Measurements from ENCODE around the gene PILRA.
"Not testable (repeated sequence)": the region's sequence is repeated elsewhere in the genome, so short reads cannot be mapped to it uniquely, and the experiment has no call there.

The PILRA gene

DNA sequence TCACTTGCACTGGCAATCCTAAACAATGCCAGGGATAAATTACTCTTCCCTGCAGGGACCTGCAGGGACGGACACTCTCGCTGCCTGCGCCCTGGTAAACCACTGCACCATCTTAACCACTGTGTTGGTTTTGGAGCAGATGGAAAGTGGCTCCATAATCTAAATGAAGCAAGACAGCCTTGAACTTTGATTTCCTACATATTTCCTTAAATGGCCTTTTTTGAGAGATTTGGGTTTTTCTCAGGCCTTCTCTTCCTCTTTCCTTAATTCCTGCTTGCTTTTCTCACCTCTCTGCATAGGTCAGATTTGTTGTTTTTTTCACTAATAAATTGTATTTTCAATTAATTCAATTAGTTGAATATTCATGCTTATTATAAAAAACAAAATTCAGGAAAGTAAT is 2.8 kb downstream of the PILRA start:
- no peaks in the 10 kb centered on the region for H3K9me3 ChIP-seq (ENCODE audit: control extremely low read depth in 1 of 5, control insufficient read depth in 4 of 5, insufficient read depth in 2 of 5, low read depth in 1 of 5, low read length in 4 of 5)
- no peak for DNase-seq
- H3K4me1 ChIP-seq (ENCODE audit: control extremely low read depth in 1 of 4, control insufficient read depth in 4 of 4, insufficient read depth in 4 of 4, low read length in 3 of 4): peaks cover 0 to 54% (median 27%) of the 10 kb centered on the region in 4 experiments
- ChIA-PET POLR2A (no interaction called here), CTCF (no interaction called here)
- WGBS (ENCODE audit: insufficient coverage): 100% methylated on average over 3 of the region's 3 CpGs
- H3K27me3 ChIP-seq (replicated peaks in 2 of 5; ENCODE audit: control insufficient read depth in 4 of 5, insufficient read depth in 5 of 5, low read length in 4 of 5): no peaks in the 10 kb centered on the region
- H3K36me3 ChIP-seq (ENCODE audit: control insufficient read depth in 4 of 4, insufficient read depth in 4 of 4, low read length in 3 of 4): peaks cover 0 to 2% (median 0%) of the 10 kb centered on the region in 4 experiments
- H3K27ac ChIP-seq (ENCODE audit: insufficient read depth in 1 of 2, low read depth in 1 of 2, low read length in 2 of 2, poor library complexity in 1 of 2, severe bottlenecking in 2 of 2): no peak overlapping the region
- H3K4me3 ChIP-seq (ENCODE audit: control insufficient read depth in 1 of 7, extremely low read depth in 1 of 7, insufficient read depth in 4 of 7, low read depth in 2 of 7, low read length in 6 of 7): no peak overlapping the region

DNA sequence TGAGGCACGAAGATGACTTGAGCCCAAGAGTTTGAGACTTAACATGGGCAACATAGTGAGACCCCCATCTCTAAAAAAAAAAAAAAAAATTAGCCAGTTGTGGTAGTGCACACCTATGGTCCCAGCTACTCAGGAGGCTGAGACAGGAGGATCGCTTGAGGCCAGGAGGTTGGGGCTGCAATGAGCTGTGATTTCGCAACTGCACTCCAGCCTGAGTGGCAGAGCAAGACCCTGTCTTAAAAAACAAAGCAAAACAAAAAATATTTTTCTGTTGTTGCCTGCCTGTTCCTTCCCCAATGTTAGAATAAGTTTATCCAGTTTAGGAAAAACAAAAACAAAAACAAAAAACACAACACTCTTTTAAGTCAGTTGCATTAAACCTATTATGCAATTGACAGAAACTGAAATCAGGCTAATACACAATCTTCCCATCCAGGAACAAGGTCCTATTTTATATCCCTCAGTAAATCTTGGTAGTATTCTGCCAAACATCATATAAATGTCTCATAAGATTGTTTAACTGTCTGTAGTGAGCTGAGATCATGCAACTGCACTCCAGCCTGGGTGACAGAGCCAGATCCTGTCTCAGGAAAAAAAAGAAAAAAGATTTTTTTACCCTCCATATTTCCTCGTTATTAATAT is 4.9 kb downstream of the PILRA start:
- H3K4me1 ChIP-seq (ENCODE audit: control extremely low read depth in 1 of 4, control insufficient read depth in 4 of 4, insufficient read depth in 4 of 4, low read length in 3 of 4): peaks cover 5 to 34% (median 10%) of the 10 kb centered on the region in 4 experiments
- POLR2A ChIA-PET: no interaction called here
- WGBS (ENCODE audit: insufficient coverage): 86% methylated on average over 1 of the region's 4 CpGs
- H3K9me3 ChIP-seq (ENCODE audit: control extremely low read depth in 1 of 5, control insufficient read depth in 4 of 5, insufficient read depth in 2 of 5, low read depth in 1 of 5, low read length in 4 of 5): no peaks in the 10 kb centered on the region
- no peak for DNase-seq
- CTCF ChIA-PET: interaction anchor here (1.8 kb wide), 1 partner anchor 33 kb away, joined by 4 read pairs; no protein-coding TSS in a partner anchor
- peaks cover 0 to 2% (median 0%) of the 10 kb centered on the region in 4 experiments for H3K36me3 ChIP-seq (ENCODE audit: control insufficient read depth in 4 of 4, insufficient read depth in 4 of 4, low read length in 3 of 4)
- no peak overlapping the region for H3K27ac ChIP-seq (ENCODE audit: insufficient read depth in 1 of 2, low read depth in 1 of 2, low read length in 2 of 2, poor library complexity in 1 of 2, severe bottlenecking in 2 of 2)
- no peak overlapping the region for H3K4me3 ChIP-seq (ENCODE audit: control insufficient read depth in 1 of 7, extremely low read depth in 1 of 7, insufficient read depth in 4 of 7, low read depth in 2 of 7, low read length in 6 of 7)
- H3K27me3 ChIP-seq (replicated peaks in 2 of 5; ENCODE audit: control insufficient read depth in 4 of 5, insufficient read depth in 5 of 5, low read length in 4 of 5): no peaks in the 10 kb centered on the region

DNA sequence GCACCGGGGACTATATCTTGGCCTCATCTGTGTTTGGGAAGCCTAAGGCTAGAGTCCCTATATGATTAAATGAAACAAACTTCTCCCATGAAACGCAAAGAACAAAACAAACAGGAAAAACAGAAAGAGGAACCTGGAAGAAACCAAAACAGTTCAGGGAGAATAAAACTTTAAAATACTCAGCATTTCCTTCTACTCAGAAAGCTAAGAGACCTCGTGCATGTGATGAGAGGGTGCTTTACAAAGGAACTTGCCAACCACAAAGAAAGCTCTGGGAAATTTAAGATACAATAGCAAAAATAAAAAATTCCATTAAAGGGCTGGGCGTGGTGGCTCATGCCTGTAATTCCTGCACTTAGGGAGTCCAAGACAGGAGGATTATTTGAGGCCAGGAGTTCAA is 6.9 kb downstream of the PILRA start:
- Histone ChIP-seq H3K27ac (ENCODE audit: insufficient read depth in 1 of 2, low read depth in 1 of 2, low read length in 2 of 2, poor library complexity in 1 of 2, severe bottlenecking in 2 of 2) (no peak overlapping the region), H3K9me3 (ENCODE audit: control extremely low read depth in 1 of 5, control insufficient read depth in 4 of 5, insufficient read depth in 2 of 5, low read depth in 1 of 5, low read length in 4 of 5) (no peaks in the 10 kb centered on the region), H3K27me3 (replicated peaks in 2 of 5; ENCODE audit: control insufficient read depth in 4 of 5, insufficient read depth in 5 of 5, low read length in 4 of 5) (no peaks in the 10 kb centered on the region), H3K4me3 (ENCODE audit: control insufficient read depth in 1 of 7, extremely low read depth in 1 of 7, insufficient read depth in 4 of 7, low read depth in 2 of 7, low read length in 6 of 7) (no peak overlapping the region), H3K36me3 (ENCODE audit: control insufficient read depth in 4 of 4, insufficient read depth in 4 of 4, low read length in 3 of 4) (peaks cover 0 to 2% (median 0%) of the 10 kb centered on the region in 4 experiments), H3K4me1 (ENCODE audit: control extremely low read depth in 1 of 4, control insufficient read depth in 4 of 4, insufficient read depth in 4 of 4, low read length in 3 of 4) (peaks cover 5 to 20% (median 8%) of the 10 kb centered on the region in 4 experiments)
- DNase-seq: peak in 2 of 3 donors; percentile 35 to 40
- ChIA-PET POLR2A (no interaction called here), CTCF (interaction anchor here (0.8 to 2.0 kb wide), 4 partner anchors 10 to 27 kb away, joined by 3 to 5 read pairs (median 4); no protein-coding TSS in a partner anchor)
- 0% methylated on average over 1 of the region's 4 CpGs for WGBS (ENCODE audit: insufficient coverage)

DNA sequence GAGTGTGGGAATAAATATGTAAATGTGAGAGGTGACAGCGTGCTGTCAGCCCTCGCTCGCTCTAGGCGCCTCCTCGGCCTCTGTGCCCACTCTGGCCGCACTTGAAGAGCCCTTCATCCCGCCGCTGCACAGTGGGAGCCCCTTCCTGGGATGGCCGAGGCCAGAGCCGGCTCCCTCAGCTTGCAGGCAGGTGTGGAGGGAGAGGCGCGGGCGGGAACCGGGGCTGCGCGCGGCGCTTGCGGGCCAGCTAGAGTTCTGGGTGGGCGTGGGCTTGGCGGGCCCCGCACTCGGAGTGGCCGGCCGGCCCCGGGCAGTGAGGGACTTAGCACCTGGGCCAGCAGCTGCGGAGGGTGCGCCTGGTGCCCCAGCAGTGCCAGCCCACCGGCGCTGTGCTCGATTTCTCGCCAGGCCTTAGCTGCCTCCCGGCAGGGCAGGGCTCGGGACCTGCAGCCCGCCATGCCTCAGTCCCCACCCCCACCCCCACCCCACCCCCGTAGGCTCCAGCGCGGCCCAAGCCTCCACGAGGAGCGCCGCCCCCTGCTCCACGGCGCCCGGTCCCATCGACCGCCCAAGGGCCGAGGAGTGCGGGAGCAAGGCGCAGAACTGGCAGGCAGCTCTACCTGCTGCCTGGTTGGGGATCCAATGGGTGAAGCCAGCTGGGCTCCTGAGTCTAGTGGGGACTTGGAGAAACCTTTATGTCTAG is 8.4 kb downstream of the PILRA start:
- peaks cover 5 to 20% (median 8%) of the 10 kb centered on the region in 4 experiments for H3K4me1 ChIP-seq (ENCODE audit: control extremely low read depth in 1 of 4, control insufficient read depth in 4 of 4, insufficient read depth in 4 of 4, low read length in 3 of 4)
- WGBS (ENCODE audit: insufficient coverage): 96% methylated on average over 19 of the region's 49 CpGs
- H3K27ac ChIP-seq (ENCODE audit: insufficient read depth in 1 of 2, low read depth in 1 of 2, low read length in 2 of 2, poor library complexity in 1 of 2, severe bottlenecking in 2 of 2); H3K4me3 ChIP-seq (ENCODE audit: control insufficient read depth in 1 of 7, extremely low read depth in 1 of 7, insufficient read depth in 4 of 7, low read depth in 2 of 7, low read length in 6 of 7); DNase-seq; H3K27me3 ChIP-seq (replicated peaks in 2 of 5; ENCODE audit: control insufficient read depth in 4 of 5, insufficient read depth in 5 of 5, low read length in 4 of 5); POLR2A ChIA-PET; H3K36me3 ChIP-seq (ENCODE audit: control insufficient read depth in 4 of 4, insufficient read depth in 4 of 4, low read length in 3 of 4); H3K9me3 ChIP-seq (ENCODE audit: control extremely low read depth in 1 of 5, control insufficient read depth in 4 of 5, insufficient read depth in 2 of 5, low read depth in 1 of 5, low read length in 4 of 5): not testable (repeated sequence)
- CTCF ChIA-PET: interaction anchor here (0.8 kb wide), 2 partner anchors 18 to 24 kb away, joined by 3 read pairs; no protein-coding TSS in a partner anchor

DNA sequence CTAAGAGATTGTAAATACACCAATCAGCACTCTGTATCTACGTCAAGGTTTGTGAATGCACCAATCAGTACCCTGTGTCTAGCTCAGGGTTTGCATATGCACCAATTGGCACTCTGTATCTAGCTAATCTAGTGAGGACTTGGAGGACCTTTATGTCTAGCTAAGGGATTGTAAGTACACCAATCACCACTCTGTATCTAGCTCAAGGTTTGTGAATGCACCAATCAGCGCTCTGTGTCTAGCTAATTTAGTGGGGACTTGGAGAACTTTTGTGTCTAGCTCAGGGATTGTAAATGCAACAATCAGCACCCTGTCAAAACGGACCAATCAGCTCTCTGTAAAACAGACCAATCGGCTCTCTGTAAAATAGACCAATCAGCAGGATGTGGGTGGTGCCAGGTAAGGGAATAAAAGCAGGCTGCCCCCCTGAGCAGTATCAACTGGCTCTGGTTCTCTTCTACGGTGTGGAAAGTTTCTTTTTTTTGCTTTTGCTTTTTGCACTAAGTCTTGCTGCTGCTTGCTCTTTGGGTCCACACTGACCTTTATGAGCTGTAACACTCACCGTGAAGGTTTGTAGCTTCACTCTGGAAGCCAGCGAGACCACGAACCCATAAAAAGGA is 9.1 kb downstream of the PILRA start:
- peaks cover 5 to 20% (median 8%) of the 10 kb centered on the region in 4 experiments for H3K4me1 ChIP-seq (ENCODE audit: control extremely low read depth in 1 of 4, control insufficient read depth in 4 of 4, insufficient read depth in 4 of 4, low read length in 3 of 4)
- H3K27ac ChIP-seq (ENCODE audit: insufficient read depth in 1 of 2, low read depth in 1 of 2, low read length in 2 of 2, poor library complexity in 1 of 2, severe bottlenecking in 2 of 2); H3K27me3 ChIP-seq (replicated peaks in 2 of 5; ENCODE audit: control insufficient read depth in 4 of 5, insufficient read depth in 5 of 5, low read length in 4 of 5); H3K9me3 ChIP-seq (ENCODE audit: control extremely low read depth in 1 of 5, control insufficient read depth in 4 of 5, insufficient read depth in 2 of 5, low read depth in 1 of 5, low read length in 4 of 5); DNase-seq; POLR2A ChIA-PET; H3K36me3 ChIP-seq (ENCODE audit: control insufficient read depth in 4 of 4, insufficient read depth in 4 of 4, low read length in 3 of 4): not testable (repeated sequence)
- peak overlapping the region in 2 of 7 experiments; percentile 17 to 22 for H3K4me3 ChIP-seq (ENCODE audit: control insufficient read depth in 1 of 7, extremely low read depth in 1 of 7, insufficient read depth in 4 of 7, low read depth in 2 of 7, low read length in 6 of 7)
- 62% methylated on average over 7 of the region's 8 CpGs for WGBS (ENCODE audit: insufficient coverage)
- CTCF ChIA-PET: interaction anchor here (0.8 kb wide), 2 partner anchors 17 to 24 kb away, joined by 3 read pairs; no protein-coding TSS in a partner anchor

DNA sequence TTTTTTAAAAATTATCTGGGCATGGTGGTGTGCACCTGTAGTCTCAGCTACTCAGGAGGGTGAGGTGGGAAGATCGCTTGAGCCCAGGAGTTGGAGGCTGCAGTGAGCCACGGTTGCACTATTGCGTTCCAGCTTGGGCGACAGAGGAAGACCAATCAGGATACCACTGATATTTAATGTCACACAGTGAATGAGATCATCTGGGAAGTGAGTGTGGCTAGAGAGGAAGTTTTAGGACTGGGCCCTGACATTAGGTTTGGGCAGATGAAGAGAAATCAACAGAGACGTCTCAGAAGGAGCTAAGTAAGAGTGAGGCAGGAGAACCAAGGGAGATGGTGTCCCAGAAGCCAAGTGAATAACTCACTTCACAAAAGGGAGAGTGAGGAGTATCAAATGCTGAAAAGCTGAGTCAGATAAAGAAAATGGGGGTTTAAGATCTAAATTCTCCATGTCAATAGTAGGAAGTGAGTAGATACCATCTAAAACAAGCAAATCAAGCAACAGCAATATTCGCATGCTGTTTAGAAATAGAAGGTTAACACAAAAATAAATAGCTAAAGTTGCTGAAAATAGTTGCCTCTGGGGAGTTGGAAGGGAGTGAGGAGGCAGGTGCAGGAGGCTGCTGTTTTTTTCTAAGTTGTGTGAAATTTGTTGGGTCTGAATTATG is 11.5 kb downstream of the PILRA start:
- Histone ChIP-seq H3K27ac (ENCODE audit: insufficient read depth in 1 of 2, low read depth in 1 of 2, low read length in 2 of 2, poor library complexity in 1 of 2, severe bottlenecking in 2 of 2) (no peak overlapping the region), H3K4me1 (ENCODE audit: control extremely low read depth in 1 of 4, control insufficient read depth in 4 of 4, insufficient read depth in 4 of 4, low read length in 3 of 4) (peaks cover 5 to 16% (median 7%) of the 10 kb centered on the region in 4 experiments), H3K36me3 (ENCODE audit: control insufficient read depth in 4 of 4, insufficient read depth in 4 of 4, low read length in 3 of 4) (no peaks in the 10 kb centered on the region), H3K9me3 (ENCODE audit: control extremely low read depth in 1 of 5, control insufficient read depth in 4 of 5, insufficient read depth in 2 of 5, low read depth in 1 of 5, low read length in 4 of 5) (no peaks in the 10 kb centered on the region), H3K4me3 (ENCODE audit: control insufficient read depth in 1 of 7, extremely low read depth in 1 of 7, insufficient read depth in 4 of 7, low read depth in 2 of 7, low read length in 6 of 7) (no peak overlapping the region), H3K27me3 (replicated peaks in 2 of 5; ENCODE audit: control insufficient read depth in 4 of 5, insufficient read depth in 5 of 5, low read length in 4 of 5) (no peaks in the 10 kb centered on the region)
- ChIA-PET CTCF (no interaction called here), POLR2A (no interaction called here)
- no peak for DNase-seq
- WGBS (ENCODE audit: insufficient coverage): 92% methylated on average over 4 of the region's 6 CpGs
